PFSK-1 (cell line): ENCODE results near the gene KDM4C.

ENCODE experiments used
- FOXP2 ChIP-seq: optimal IDR thresholded peaks from 2 replicates; pipeline ENCODE3; 2011; ENCODE audit warnings: borderline replicate concordance, control low read depth, inconsistent platforms; ENCODE audit not compliant: insufficient read depth; ENCODE audit errors: extremely low read length, extremely low read depth
- POLR2AphosphoS5 ChIP-seq: IDR thresholded peaks from 2 replicates; pipeline ENCODE4 v1.6.1; 2012; ENCODE audit warnings: low read depth, mild to moderate bottlenecking, control low read depth, low read length, moderate library complexity
- SIN3A ChIP-seq: IDR thresholded peaks from 2 replicates; pipeline ENCODE4 v1.6.1; 2012; ENCODE audit warnings: mild to moderate bottlenecking, low read length, moderate library complexity, borderline replicate concordance; ENCODE audit not compliant: insufficient read depth
- TAF1 ChIP-seq: IDR thresholded peaks from 2 replicates; pipeline ENCODE4 v1.6.1; 2012; ENCODE audit warnings: low read length, control low read depth, borderline replicate concordance; ENCODE audit not compliant: insufficient read depth

- TF ChIP-seq POLR2AphosphoS5 = no peak
- no peak for TF ChIP-seq TAF1
- no peak for TF ChIP-seq SIN3A
- TF ChIP-seq FOXP2 = no peak
These were observed 46.4 kb upstream of the KDM4C start for GRCh38 chr9:6711403-6711802.
